ENCODE results near the gene ADCY9.
"Not testable (repeated sequence)": the region's sequence is repeated elsewhere in the genome, so short reads cannot be mapped to it uniquely, and the experiment has no call there.

Gene ADCY9

DNA sequence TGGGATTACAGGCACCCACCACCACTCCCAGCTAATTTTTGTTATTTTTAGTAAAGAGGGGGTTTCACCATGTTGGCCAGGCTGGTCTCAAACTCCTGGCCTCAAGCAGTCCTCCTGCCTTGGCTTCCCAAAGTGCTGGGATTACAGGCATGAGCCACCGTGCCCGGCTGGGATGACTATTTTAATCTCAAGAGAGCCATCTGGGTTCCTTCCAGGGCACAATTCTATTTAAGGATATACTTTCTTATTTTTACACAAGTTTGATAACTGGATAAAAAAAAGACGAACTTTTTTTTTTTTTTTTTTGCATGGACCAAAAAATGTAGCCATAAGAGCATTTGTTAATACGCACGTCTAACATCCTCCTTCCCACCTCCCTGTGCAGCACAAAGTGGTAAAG lies 164.9 kb downstream of the ADCY9 start:
- in situ Hi-C loops (cut with HindIII; ENCODE audit: low pct_ligation_motif_present, low pct_unique_long_range_greater_than_20kb, low sequenced_read_pairs); DNase-seq: not testable (repeated sequence)

DNA sequence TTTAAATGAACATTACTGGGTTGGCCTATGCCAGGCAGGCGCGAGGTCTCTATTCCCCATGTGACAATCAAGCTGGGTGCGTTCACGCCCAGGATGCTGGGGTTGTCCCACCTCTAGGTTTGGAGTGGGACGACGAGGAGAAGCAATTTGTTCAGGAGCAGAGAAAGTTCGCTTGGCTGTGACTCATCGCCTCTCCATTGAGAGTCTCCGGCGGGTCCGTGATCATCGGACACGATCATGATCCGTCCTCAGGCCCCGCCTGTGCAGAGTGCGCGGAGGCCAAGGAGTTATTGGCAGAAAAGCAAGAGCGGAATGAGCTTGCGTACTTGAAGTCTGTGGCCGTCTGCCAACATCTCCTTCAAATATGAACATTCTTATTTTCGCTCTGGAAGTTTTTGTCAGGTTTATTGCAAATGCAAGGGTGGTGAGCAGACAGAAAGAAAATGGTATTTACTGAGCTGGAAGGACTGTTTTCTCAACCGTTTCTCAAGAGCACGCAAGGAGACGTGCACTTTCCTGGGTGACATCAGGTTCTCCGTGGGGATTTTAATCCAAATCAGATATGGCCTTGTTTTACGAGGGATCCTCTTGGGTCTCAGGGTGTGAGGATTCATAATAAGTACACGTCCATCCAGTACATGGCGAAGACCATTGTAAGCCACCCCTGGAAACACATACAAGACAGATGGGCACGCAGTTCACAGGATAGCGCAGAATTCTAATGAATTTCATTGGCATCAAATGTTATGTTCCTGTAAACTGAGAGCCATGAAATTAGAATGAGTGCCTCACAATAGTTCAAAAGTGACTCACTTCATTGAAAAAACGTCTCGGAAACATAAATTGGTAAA lies 165.7 kb downstream of the ADCY9 start:
- in situ Hi-C loops (cut with HindIII; ENCODE audit: low pct_ligation_motif_present, low pct_unique_long_range_greater_than_20kb, low sequenced_read_pairs): no loop called here
- peak; percentile 97 for DNase-seq

DNA sequence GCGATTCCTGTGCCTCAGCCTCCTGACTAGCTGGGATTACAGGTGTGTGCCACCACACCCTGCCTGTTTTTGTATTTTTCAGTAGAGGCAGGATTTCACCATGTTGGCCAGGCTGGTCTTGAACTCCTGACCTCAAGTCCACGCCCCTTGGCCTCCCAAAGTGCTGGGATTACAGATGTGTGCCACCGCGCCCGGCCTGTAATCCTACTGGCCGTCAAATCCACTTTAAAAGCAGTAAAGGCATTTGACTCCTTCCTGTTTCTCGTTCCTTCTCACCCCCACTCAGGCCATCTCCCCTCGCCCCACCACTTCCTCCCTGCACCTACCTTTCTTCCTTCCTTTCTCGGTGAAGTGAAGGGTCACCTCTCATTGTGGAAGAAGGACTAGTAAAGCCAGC lies 166.3 kb downstream of the ADCY9 start:
- in situ Hi-C loops (cut with HindIII; ENCODE audit: low pct_ligation_motif_present, low pct_unique_long_range_greater_than_20kb, low sequenced_read_pairs): no loop called here
- DNase-seq: no peak

DNA sequence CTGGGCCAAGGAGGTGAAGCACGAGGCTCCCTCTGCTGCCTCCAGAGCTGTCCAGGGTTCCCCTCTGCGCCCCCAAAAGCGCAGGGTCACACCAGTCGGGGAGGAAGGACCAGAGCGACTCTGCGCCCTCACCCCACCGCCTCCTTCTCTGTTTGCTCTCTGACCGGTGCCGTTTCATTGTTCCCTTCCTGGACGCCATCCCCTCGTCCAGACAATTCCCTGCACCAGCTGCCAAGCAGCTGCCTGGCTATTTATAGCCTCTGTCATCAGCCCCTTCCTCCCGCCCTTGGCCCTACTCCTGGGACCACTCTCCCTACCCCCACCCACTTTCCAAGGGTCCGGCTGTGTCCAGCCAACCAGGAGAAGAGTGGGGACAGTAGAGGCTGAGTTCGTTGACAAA lies 167.0 kb downstream of the ADCY9 start:
- in situ Hi-C loops (cut with HindIII; ENCODE audit: low pct_ligation_motif_present, low pct_unique_long_range_greater_than_20kb, low sequenced_read_pairs): no loop called here
- DNase-seq: no peak

DNA sequence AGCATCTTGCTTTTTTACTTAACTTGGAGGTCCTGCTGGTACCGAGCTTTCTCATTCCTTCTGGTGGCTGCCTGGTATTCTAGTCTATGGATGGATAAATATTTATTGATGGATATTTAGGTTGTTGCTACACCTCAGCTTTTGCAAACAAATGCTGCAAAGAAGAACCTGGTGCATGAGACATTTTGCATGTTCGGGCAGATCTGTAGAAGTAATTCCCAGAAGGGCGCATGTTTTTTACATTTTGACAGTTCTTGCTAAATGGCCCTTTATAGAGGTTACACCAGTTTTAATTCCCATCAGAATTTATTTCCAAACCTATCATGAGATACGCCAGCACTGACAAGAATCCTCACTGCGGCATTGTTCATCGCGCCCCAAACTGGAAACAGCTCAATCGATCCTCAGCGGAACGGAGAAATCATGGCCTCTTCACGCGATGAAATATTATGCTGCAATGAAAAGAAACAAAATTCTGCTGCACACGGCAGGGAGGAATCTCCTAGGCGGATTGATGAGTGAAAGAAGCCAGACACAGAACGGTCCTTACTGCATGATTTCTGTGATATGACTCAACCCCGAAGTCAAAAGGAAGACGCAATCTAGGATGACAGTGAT lies 167.8 kb downstream of the ADCY9 start:
- in situ Hi-C loops (cut with HindIII; ENCODE audit: low pct_ligation_motif_present, low pct_unique_long_range_greater_than_20kb, low sequenced_read_pairs): no loop called here

DNA sequence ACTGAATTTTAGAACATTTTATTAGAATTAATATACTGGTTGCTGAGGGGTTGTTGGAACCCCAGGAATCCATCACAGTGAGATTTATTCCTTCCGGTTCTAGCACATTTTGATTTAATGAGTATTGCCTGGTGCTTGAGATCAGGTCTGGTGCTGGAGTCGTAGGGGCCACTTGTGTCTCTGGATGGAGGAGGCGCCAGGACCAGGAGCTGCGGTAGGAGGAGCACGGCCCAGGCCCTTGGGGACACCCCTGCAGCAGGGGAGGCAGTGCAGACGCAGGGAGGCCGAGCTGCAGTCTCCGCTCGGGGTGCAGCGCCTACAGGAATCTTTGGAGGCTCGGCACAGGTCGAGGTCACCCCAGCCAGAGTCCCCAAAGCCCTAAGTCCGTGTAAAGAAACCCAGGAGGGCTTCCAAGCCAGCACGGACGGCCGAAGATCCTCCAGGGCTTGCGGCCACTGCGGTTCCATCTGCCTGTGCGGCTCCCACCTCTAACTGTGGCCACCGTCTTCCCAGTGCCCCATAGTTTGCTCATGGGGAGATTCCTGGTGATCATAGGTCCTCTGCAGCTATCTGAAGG lies 169.6 kb downstream of the ADCY9 start:
- no peak for DNase-seq
- in situ Hi-C loops (cut with HindIII; ENCODE audit: low pct_ligation_motif_present, low pct_unique_long_range_greater_than_20kb, low sequenced_read_pairs): no loop called here

More for the DNA sequence above, 167.8 kb downstream of the ADCY9 start:
- no peak for DNase-seq

DNA sequence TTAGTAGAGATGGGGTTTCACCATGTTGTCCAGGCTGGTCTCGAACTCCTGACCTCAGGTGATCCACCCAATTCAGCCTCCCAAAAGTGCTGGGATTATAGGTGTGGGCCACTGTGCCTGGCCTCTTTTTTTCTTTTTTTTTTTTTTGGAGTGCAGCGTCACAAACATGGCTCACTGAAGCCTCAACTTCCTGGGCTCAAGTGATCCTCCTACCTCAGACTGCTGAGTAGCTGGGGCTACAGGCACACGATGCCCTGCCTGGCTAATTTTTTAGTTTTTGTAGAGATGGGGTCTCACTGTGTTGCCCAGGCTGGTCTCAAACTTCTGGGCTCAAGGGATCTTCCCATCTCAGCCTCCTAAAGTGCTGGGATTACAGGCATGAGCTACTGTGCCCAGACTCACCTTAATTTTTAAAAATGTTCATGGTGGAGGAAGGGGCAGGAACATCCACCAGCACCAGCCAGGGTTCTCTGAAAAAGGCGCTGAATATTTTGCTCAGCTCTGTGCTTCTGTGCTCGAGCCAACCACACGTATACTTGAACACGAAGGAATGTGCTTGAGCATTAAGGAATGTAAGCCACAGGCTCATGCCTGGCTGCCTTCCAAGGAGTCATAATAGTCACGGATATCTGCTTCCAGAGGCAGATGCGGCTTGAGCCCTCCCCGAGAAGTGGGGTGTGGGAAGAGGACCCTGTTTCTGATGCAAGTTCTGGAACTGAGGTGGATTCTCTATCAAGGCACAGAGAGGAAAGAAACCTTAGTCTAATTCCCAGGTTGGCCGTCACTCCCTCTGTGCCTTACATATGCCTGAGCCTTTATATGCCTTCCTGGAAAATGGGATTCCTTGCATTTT lies 170.3 kb downstream of the ADCY9 start:
- in situ Hi-C loops (cut with HindIII; ENCODE audit: low pct_ligation_motif_present, low pct_unique_long_range_greater_than_20kb, low sequenced_read_pairs): no loop called here
- DNase-seq: peak; percentile 100

DNA sequence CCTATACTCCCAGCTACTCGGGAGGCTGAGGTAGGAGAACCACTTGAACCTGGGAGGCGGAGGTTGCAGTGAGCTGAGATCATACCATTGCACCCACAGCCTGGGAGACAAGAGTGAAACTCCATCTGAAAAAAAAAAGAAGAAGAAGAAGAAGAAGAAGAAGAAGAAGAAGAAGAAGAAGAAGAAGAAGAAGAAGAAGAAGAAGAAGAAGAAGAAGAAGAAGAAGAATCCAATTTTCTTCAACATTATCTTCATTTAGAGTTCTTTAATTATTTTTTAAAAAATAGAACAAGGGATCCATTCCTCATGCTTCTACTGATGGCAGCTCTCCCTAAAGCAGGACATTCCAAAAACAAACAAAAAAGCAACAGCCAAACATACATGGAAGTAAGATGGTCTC lies 171.8 kb downstream of the ADCY9 start:
- DNase-seq; in situ Hi-C loops (cut with HindIII; ENCODE audit: low pct_ligation_motif_present, low pct_unique_long_range_greater_than_20kb, low sequenced_read_pairs): not testable (repeated sequence)

DNA sequence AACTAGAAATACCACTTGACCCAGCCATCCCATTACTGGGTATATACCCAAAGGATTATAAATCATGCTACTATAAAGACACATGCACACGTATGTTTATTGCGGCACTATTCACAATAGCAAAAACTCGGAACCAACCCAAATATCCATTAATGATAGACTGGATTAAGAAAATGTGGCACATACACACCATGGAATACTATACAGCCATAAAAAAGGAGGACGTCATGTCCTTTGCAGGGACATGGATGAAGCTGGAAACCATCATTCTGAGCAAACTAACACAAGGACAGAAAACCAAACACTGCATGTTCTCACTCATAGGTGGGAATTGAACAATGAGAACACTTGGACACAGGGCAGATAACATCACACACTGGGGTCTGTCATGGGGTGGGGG lies 174.1 kb downstream of the ADCY9 start:
- in situ Hi-C loops (cut with HindIII; ENCODE audit: low pct_ligation_motif_present, low pct_unique_long_range_greater_than_20kb, low sequenced_read_pairs); DNase-seq: not testable (repeated sequence)

DNA sequence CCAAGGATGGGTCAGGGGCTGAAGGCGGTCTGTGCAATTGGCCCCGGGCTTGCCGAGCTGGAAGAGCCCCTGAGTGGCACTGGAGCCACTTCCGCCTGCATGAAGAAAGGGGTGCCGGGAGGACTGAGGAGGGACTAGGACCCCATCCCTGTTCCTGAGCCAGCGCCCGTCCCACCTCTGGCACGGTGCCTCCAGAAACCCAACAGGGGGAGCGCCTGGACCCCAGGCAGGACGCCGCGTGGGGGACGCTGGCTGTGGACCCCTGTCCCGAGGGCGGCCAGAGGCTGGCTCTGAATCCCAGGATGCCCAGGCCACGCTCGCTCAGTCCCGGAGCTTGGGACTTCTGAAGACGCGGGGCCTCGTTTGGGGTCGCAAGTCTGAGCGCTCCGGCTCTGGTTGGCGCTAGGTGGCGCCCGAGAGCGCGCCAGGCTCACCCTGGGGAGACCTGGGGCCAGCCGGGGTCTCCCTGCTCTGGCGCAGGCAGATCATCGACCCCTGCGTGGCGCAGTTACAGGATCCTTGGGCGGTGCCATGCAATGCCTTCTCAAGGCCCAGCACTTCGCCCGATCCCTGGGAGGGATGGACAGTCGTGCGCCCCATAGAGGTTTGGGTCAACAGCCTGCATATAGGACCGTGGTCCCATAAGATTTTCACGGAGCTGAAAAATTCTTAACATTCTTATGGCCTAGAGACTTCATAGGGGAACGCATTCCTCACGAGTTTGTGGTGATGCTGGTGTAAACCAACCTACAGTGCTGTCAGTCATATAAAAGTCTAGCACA lies 177.2 kb downstream of the ADCY9 start:
- peak; percentile 91 for DNase-seq
- in situ Hi-C loops (cut with HindIII; ENCODE audit: low pct_ligation_motif_present, low pct_unique_long_range_greater_than_20kb, low sequenced_read_pairs): no loop called here

DNA sequence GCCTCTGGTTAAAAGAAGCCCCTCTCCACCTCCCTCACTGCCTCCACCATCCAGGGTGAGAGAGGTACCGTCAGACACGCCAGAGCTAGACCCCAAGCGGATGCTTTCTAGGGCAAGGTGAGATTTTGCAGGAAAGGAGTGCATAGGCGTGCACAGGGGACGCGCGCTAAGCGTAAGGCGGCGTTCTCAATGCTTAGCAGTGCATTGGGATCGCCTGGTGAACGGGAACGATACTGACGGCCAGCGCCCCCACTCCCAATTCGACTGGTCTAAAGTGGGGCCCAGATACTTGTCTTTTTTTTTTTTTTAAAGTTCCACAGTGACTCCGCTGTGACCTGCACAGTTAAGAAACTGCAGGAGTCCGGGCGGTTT lies 177.8 kb downstream of the ADCY9 start:
- in situ Hi-C loops (cut with HindIII; ENCODE audit: low pct_ligation_motif_present, low pct_unique_long_range_greater_than_20kb, low sequenced_read_pairs): no loop called here
- no peak for DNase-seq

DNA sequence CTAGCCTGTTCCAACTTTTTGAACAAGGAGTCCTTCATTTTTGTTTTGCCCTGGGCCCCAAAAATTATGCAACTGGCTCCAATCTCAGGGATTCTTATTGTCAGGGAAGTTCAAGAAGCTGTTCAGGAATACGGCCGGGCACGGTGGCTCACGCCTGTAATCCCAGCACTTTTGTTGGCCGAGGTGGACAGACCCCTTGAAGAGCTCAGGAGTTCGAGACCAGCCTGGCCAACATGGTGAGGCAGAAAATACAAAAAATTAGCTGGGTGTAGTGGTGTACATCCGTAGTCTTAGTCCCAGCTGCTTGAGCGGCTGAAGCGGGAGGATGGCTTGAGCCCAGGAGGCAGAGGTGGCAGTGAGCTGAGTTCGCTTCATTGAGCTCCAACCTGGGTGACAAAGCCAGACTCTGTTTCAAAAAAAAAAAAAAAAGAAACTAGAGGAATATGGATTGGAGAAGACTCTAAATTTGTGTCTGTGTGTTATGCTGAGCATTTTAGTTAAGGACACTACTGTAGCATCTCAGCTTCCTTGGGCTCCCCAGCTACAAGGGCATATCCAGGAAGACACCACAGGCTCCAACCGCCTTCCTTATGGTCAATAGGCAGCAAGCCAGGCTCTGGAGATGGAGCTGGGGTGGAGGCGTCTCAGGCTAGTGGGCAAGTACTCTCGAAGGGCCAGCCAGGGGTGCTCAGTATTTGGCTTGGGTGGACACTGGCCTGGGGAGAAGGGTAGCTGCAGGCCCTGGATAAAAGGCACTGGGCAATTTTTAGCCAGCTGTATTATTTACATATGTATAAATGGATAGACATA lies 179.0 kb downstream of the ADCY9 start:
- DNase-seq: no peak
- in situ Hi-C loops (cut with HindIII; ENCODE audit: low pct_ligation_motif_present, low pct_unique_long_range_greater_than_20kb, low sequenced_read_pairs): no loop called here

DNA sequence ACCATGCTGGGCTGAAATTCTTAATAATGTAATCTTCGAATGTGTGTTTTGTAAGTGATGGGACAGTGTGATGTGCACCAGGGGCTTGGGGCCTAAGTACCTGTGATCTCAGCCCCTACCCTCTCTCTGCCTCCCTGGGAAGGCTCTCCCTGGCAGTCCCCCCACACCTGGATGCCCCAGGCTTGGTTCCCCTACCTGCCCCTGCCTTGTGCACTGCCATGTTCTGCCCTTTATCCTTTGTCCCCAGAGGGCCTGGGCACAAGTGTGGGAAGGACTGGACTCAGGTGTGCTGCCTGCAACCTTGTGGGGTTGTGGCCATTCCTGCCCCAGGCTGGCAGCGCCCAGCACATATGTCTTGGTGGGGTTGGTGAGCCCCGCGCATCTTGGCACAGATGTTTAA lies 180.3 kb downstream of the ADCY9 start:
- DNase-seq: no peak
- in situ Hi-C loops (cut with HindIII; ENCODE audit: low pct_ligation_motif_present, low pct_unique_long_range_greater_than_20kb, low sequenced_read_pairs): no loop called here

DNA sequence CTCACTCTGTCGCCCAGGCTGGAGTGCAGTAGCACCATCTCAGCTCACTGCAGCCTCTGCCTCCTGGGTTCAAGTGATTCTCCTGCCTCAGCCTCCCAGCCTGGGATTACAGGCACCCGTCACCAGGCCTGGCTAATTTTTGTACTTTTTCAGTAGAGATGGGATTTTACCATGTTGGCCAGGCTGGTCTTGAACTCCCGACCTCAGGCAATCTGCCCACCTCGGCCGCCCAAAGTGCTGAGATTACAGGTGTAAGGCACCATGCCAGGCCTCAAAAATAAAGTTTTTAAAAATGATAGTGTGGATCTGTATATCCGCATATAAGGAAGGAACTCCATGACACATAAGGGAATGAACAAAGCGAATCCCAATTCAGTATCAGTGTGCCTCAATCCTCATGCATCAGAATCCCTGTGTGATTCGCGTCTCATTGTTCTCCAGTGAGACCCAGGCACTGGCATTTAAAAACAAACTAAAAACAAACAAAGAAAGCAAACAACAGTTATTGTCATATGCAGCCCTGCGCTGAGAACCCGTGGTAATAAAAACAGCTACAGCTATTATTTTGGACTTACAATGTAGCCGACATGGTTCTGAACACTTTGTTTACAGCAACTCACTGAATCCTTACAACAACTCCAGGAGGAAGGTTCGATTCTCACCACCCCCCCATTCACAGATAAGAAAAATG lies 181.6 kb downstream of the ADCY9 start:
- in situ Hi-C loops (cut with HindIII; ENCODE audit: low pct_ligation_motif_present, low pct_unique_long_range_greater_than_20kb, low sequenced_read_pairs): no loop called here

DNA sequence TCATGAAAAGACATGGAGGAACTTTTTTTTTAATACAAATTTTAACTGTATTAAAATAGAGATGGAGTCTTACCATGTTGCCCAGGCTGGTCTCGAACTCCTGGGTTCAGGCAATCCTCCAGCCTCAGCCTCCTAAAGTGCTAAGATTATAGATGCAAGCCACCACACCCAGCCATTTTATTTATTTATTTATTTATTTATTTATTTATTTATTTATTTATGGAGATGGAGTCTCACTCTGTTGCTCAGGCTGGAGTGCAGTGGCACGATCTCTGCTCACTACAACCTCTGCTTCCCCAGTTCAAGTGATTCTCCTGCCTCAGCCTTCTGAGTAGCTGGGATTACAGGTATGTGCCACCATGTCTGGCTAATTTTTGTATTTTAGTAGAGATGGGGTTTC lies 189.1 kb downstream of the ADCY9 start:
- DNase-seq; in situ Hi-C loops (cut with HindIII; ENCODE audit: low pct_ligation_motif_present, low pct_unique_long_range_greater_than_20kb, low sequenced_read_pairs): not testable (repeated sequence)

More for the DNA sequence above, 181.6 kb downstream of the ADCY9 start:
- DNase-seq: no peak

DNA sequence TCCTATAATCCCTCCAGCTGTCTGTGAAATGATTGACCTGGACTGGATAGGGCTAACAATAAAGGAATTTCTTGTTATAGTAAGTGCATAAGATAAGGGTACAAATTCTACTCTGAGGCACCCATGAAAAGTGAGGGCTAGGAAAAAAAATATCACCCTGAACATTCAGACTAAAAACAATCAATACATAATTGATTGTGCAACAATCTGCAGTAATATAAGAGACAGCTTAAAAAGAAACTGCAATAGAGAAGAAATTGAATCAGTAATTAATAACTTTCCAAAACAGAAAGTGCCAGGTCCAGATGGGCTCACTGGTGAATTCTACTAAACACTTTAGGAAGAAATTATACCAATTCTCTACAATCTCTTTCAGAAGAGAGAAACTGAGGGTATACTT lies 191.5 kb downstream of the ADCY9 start:
- in situ Hi-C loops (cut with HindIII; ENCODE audit: low pct_ligation_motif_present, low pct_unique_long_range_greater_than_20kb, low sequenced_read_pairs): no loop called here
- no peak for DNase-seq

DNA sequence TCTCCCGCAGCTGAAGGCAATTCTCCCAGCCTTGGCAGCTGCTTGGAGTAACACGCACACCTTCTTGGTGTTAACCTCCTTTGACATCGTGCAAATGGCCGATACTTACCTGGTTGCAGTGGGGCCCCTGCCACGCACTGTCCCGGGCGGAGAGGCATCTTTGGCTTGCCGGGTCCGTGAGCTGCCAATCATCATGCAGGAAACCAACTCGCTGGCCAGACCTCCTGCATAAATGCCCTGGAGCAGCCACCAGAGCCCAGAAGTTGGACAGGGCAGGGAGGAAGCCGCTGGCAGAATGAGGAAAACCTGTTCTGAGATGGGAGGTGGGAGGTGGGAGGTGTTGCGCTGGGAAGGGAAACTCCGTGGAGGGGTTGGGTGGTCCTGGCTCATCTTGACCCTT lies 194.0 kb downstream of the ADCY9 start:
- no peak for DNase-seq

More for the DNA sequence above, 194.0 kb downstream of the ADCY9 start:
- in situ Hi-C loops (cut with HindIII; ENCODE audit: low pct_ligation_motif_present, low pct_unique_long_range_greater_than_20kb, low sequenced_read_pairs): no loop called here

Data from ACHN (cell line).